GM12864 (cell line): ENCODE results near the gene OPRM1.

Experiments
- DNase-seq: peaks from one replicate; pipeline ENCODE4 v3.0.0-alpha.2; 2011; ENCODE audit warnings: low read depth
- H3K4me3 ChIP-seq: 2 replicates; pipeline ENCODE4 v1.5.1; 2011; ENCODE audit warnings: mild to moderate bottlenecking, low read depth, low read length, control low read depth
- CTCF ChIP-seq: IDR thresholded peaks from 2 replicates; pipeline ENCODE4 v1.5.1; 2011; ENCODE audit warnings: low read depth, mild to moderate bottlenecking, moderate library complexity, low read length, control low read depth, inconsistent platforms; ENCODE audit errors: missing control alignments

The OPRM1 gene

GRCh38 chr6:154157706-154158105, 118.7 kb downstream of the OPRM1 start:
- H3K4me3 ChIP-seq, result no peak overlapping the region
- DNase-seq, result no peak
- TF ChIP-seq CTCF, result no peak

GRCh38 chr6:154159126-154159525, 120.1 kb downstream of the OPRM1 start:
- TF ChIP-seq CTCF, result no peak
- H3K4me3 ChIP-seq, result no peak overlapping the region

GRCh38 chr6:154161689-154162088, 122.6 kb downstream of the OPRM1 start:
- no peak for TF ChIP-seq CTCF

More at GRCh38 chr6:154159126-154159525, 120.1 kb downstream of the OPRM1 start:
- no peak for DNase-seq

GRCh38 chr6:154164397-154164796, 125.4 kb downstream of the OPRM1 start:
- H3K4me3 ChIP-seq, result no peak overlapping the region
- TF ChIP-seq CTCF, result no peak
- DNase-seq, result no peak

More at GRCh38 chr6:154161689-154162088, 122.6 kb downstream of the OPRM1 start:
- DNase-seq, result peak; percentile 40
- H3K4me3 ChIP-seq, result no peak overlapping the region

- TF ChIP-seq CTCF, result no peak
- H3K4me3 ChIP-seq, result no peak overlapping the region
- DNase-seq, result no peak
Measured at GRCh38 chr6:154165478-154165877, 126.4 kb downstream of the OPRM1 start.

- DNase-seq, result no peak
- no peak overlapping the region for H3K4me3 ChIP-seq
- peak; percentile 41 for TF ChIP-seq CTCF
Measured at GRCh38 chr6:154166140-154166539, 127.1 kb downstream of the OPRM1 start.

- H3K4me3 ChIP-seq, result no peak overlapping the region
- DNase-seq, result no peak
- no peak for TF ChIP-seq CTCF
Measured at GRCh38 chr6:154167126-154167525, 128.1 kb downstream of the OPRM1 start.
